ENCODE data around the gene MUC22. TPM values are rescaled to one million over a fixed set of nuclear protein-coding genes. Genes with fewer than 3 reads are reported as not detected.
"Not testable (repeated sequence)": the region's sequence is repeated elsewhere in the genome, so short reads cannot be mapped to it uniquely, and the experiment has no call there.

MUC22 gene
- total RNA-seq, 1 donor from 2014 or later = not detected

- no peak for DNase-seq (ENCODE audit: low spot score)
- ATAC-seq = no peak
- intact Hi-C loops (cut with DNase I) = loop anchor here (5.0 kb wide), 1 partner anchor 57 kb away; no protein-coding TSS in a partner anchor
Measured at GRCh38 chr6:30990422-30991086, 19.7 kb upstream of the MUC22 start.

GRCh38 chr6:30991891-30992290 is 18.4 kb upstream of the MUC22 start:
- ATAC-seq (no peak), DNase-seq (ENCODE audit: low spot score) (no peak)
- intact Hi-C loops (cut with DNase I) = loop anchor here (5.0 kb wide), 1 partner anchor 55 kb away; no protein-coding TSS in a partner anchor

GRCh38 chr6:30997301-30997700 is 13.0 kb upstream of the MUC22 start:
- intact Hi-C loops (cut with DNase I) = no loop called here
- DNase-seq (ENCODE audit: low spot score) (no peak), ATAC-seq (no peak)

GRCh38 chr6:30998785-30999184 is 11.5 kb upstream of the MUC22 start:
- ATAC-seq = no peak
- intact Hi-C loops (cut with DNase I) = no loop called here
- DNase-seq (ENCODE audit: low spot score) = no peak

- DNase-seq (ENCODE audit: low spot score); intact Hi-C loops (cut with DNase I); ATAC-seq: not testable (repeated sequence)
Measured at GRCh38 chr6:31000067-31000860, 10.0 kb upstream of the MUC22 start.

- DNase-seq (ENCODE audit: low spot score) (no peak), ATAC-seq (no peak)
- intact Hi-C loops (cut with DNase I) = no loop called here
Measured at GRCh38 chr6:31001281-31001888, 8.9 kb upstream of the MUC22 start.

GRCh38 chr6:31002471-31002870 is 7.8 kb upstream of the MUC22 start:
- DNase-seq (ENCODE audit: low spot score) = no peak
- no peak for ATAC-seq
- intact Hi-C loops (cut with DNase I) = no loop called here

GRCh38 chr6:31004794-31005193 is 5.5 kb upstream of the MUC22 start:
- ATAC-seq = no peak
- intact Hi-C loops (cut with DNase I) = no loop called here
- DNase-seq (ENCODE audit: low spot score) = no peak

- DNase-seq (ENCODE audit: low spot score) = no peak
- intact Hi-C loops (cut with DNase I) = no loop called here
- no peak for ATAC-seq
Measured at GRCh38 chr6:31005249-31006020, 4.8 kb upstream of the MUC22 start.

- intact Hi-C loops (cut with DNase I) = no loop called here
- no peak for ATAC-seq
- DNase-seq (ENCODE audit: low spot score) = no peak
Measured at GRCh38 chr6:31007694-31008093, 2.6 kb upstream of the MUC22 start.

GRCh38 chr6:31008165-31008564 is 2.1 kb upstream of the MUC22 start:
- no peak for DNase-seq (ENCODE audit: low spot score)
- peak; percentile 13 for ATAC-seq
- intact Hi-C loops (cut with DNase I) = no loop called here

- ATAC-seq (no peak), DNase-seq (ENCODE audit: low spot score) (no peak)
- intact Hi-C loops (cut with DNase I) = no loop called here
Measured at GRCh38 chr6:31009731-31010130, 543 bp upstream of the MUC22 start.

- DNase-seq (ENCODE audit: low spot score) = no peak
- no peak for ATAC-seq
- intact Hi-C loops (cut with DNase I) = no loop called here
Measured at GRCh38 chr6:31011153-31011552, 879 bp downstream of the MUC22 start.

- intact Hi-C loops (cut with DNase I) = no loop called here
- ATAC-seq (no peak), DNase-seq (ENCODE audit: low spot score) (no peak)
Measured at GRCh38 chr6:31016659-31017299, 6.5 kb downstream of the MUC22 start.

GRCh38 chr6:31017436-31017835 is 7.2 kb downstream of the MUC22 start:
- intact Hi-C loops (cut with DNase I); DNase-seq (ENCODE audit: low spot score); ATAC-seq: not testable (repeated sequence)

- intact Hi-C loops (cut with DNase I) = no loop called here
- DNase-seq (ENCODE audit: low spot score) (no peak), ATAC-seq (no peak)
Measured at GRCh38 chr6:31020057-31020456, 9.8 kb downstream of the MUC22 start.

GRCh38 chr6:31020631-31021255 is 10.5 kb downstream of the MUC22 start:
- ATAC-seq; DNase-seq (ENCODE audit: low spot score); intact Hi-C loops (cut with DNase I): not testable (repeated sequence)
